ENCODE results near the gene TSN. TPM values are rescaled to one million over a fixed set of nuclear protein-coding genes. Genes with fewer than 3 reads are reported as not detected.

Gene TSN
- total RNA-seq, 1 donor from 2014 or later: 64.1 TPM

DNA sequence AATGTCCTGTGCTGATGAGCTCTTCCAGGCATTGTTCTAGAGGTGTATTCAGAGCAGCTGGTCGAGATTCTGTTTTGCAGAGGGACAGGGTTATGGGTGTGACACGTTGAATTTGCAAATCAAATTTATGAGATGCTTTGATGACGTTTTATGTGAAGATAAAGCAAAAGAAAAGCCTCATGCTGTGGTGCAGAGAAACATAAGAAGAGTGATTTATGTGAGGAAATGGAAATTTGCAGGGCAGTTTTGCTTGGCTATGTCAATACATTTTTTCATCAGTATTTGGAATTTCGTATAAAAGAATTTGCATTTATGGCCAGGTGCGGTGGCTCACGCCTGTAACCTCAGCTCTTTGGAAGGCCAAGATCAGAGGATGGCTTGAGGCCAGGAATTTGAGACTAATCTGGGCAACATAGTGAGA, 36.4 kb downstream of the TSN start:
- no peak for DNase-seq (ENCODE audit: low read depth)
- H3K36me3 ChIP-seq (ENCODE audit: control insufficient read depth, insufficient read depth, low read length): peaks cover 1% of the 10 kb centered on the region
- TF ChIP-seq, protein P1, sequence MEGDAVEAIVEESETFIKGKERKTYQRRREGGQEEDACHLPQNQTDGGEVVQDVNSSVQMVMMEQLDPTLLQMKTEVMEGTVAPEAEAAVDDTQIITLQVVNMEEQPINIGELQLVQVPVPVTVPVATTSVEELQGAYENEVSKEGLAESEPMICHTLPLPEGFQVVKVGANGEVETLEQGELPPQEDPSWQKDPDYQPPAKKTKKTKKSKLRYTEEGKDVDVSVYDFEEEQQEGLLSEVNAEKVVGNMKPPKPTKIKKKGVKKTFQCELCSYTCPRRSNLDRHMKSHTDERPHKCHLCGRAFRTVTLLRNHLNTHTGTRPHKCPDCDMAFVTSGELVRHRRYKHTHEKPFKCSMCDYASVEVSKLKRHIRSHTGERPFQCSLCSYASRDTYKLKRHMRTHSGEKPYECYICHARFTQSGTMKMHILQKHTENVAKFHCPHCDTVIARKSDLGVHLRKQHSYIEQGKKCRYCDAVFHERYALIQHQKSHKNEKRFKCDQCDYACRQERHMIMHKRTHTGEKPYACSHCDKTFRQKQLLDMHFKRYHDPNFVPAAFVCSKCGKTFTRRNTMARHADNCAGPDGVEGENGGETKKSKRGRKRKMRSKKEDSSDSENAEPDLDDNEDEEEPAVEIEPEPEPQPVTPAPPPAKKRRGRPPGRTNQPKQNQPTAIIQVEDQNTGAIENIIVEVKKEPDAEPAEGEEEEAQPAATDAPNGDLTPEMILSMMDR (IDR thresholded peaks at IDR 0.05; ENCODE audit: insufficient read depth, low read length, poor library complexity, severe bottlenecking): no peak
- no peaks in the 10 kb centered on the region for H3K27me3 ChIP-seq (ENCODE audit: control insufficient read depth, insufficient read depth, low read length)
- H3K4me3 ChIP-seq (ENCODE audit: low read depth, low read length): no peak overlapping the region

DNA sequence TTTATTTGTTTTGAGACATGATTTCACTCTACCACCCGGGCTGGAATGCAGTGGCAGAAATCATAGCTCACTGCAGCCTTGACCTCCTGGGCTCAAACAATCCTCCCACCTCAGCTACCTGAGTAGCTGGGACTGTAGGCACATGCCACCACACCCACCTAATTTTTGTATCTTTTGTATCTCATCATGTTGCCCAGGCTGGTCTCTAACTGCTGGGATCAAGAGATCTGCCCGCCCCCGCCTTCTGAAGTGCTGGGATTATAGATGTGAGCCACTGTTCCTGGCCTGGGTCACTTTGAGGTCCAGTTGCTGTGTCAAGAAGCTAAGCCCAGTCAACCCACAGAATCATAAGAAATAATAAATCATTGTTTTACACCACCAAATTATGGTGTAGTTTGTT, 38.4 kb downstream of the TSN start:
- TF ChIP-seq, protein P1 (IDR thresholded peaks at IDR 0.05; ENCODE audit: insufficient read depth, low read length, poor library complexity, severe bottlenecking): no peak
- Histone ChIP-seq H3K36me3 (ENCODE audit: control insufficient read depth, insufficient read depth, low read length) (peaks cover 1% of the 10 kb centered on the region), H3K27me3 (ENCODE audit: control insufficient read depth, insufficient read depth, low read length) (no peaks in the 10 kb centered on the region), H3K4me3 (ENCODE audit: low read depth, low read length) (no peak overlapping the region)
- no peak for DNase-seq (ENCODE audit: low read depth)

DNA sequence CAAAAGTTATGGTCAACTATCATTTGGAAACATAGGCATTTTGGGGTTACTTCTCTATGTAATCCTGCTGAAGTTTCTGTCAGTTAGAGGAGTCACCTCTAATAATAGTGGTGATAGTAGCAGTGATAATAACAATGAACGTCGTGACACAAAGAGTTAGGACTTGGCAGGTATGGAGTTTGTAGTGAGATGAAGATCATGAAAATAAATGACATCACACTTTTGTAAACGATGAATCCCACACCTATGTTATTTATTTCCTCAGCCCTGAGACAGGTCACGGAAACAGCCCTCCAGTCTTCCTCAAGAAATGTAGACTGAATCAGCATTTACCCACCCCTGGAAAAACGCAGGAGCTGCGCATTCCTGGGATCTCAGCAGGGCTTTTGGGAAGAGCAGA, 38.8 kb downstream of the TSN start:
- Histone ChIP-seq H3K27me3 (ENCODE audit: control insufficient read depth, insufficient read depth, low read length) (no peaks in the 10 kb centered on the region), H3K36me3 (ENCODE audit: control insufficient read depth, insufficient read depth, low read length) (peaks cover under 1% of the 10 kb centered on the region), H3K4me3 (ENCODE audit: low read depth, low read length) (no peak overlapping the region)
- no peak for DNase-seq (ENCODE audit: low read depth)
- TF ChIP-seq, protein P1 (IDR thresholded peaks at IDR 0.05; ENCODE audit: insufficient read depth, low read length, poor library complexity, severe bottlenecking): no peak

DNA sequence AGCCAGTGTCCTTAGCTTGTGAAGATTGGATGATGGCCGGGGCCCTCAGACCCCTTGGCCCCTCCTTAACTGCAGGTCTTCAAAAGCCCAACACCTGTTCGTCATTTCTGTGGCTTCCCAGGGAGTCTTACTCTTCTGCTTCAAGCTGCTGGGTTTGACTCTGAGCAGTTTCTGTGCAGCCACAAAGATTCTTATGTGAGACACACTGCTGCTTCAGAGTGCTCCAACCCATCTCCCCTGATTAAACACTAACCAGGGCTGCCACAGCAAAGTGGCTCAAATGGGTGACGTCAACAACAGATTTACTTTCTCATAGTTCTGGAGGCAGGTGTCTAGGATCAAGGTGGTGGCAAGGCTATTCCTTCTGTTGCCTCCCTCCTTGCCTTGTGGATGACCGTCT, 40.8 kb downstream of the TSN start:
- no peaks in the 10 kb centered on the region for H3K36me3 ChIP-seq (ENCODE audit: control insufficient read depth, insufficient read depth, low read length)
- TF ChIP-seq, protein P1 (IDR thresholded peaks at IDR 0.05; ENCODE audit: insufficient read depth, low read length, poor library complexity, severe bottlenecking): no peak
- H3K4me3 ChIP-seq (ENCODE audit: low read depth, low read length): no peak overlapping the region
- no peaks in the 10 kb centered on the region for H3K27me3 ChIP-seq (ENCODE audit: control insufficient read depth, insufficient read depth, low read length)
- DNase-seq (ENCODE audit: low read depth): no peak

DNA sequence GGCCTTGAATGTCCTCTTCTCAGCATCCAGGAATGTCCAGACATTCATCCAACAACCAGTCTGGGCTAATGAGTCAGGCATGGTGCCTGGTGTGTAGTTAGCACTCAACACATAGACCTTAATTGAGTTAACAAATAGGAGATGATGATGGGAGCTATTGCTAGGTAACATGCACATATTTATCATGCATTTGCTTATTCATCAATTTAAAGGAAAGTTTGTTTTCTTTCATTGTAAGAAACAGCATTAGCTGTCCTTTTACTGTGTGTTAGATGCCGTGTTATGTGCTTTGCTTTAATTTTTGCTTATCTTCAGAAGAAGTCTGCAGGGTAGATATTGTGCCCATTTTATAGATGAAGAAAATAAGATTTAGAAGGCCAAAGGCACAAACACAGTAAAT, 43.2 kb downstream of the TSN start:
- TF ChIP-seq, protein P1 (IDR thresholded peaks at IDR 0.05; ENCODE audit: insufficient read depth, low read length, poor library complexity, severe bottlenecking): no peak
- H3K4me3 ChIP-seq (ENCODE audit: low read depth, low read length): no peak overlapping the region
- H3K27me3 ChIP-seq (ENCODE audit: control insufficient read depth, insufficient read depth, low read length): no peaks in the 10 kb centered on the region
- H3K36me3 ChIP-seq (ENCODE audit: control insufficient read depth, insufficient read depth, low read length): no peaks in the 10 kb centered on the region
- no peak for DNase-seq (ENCODE audit: low read depth)

DNA sequence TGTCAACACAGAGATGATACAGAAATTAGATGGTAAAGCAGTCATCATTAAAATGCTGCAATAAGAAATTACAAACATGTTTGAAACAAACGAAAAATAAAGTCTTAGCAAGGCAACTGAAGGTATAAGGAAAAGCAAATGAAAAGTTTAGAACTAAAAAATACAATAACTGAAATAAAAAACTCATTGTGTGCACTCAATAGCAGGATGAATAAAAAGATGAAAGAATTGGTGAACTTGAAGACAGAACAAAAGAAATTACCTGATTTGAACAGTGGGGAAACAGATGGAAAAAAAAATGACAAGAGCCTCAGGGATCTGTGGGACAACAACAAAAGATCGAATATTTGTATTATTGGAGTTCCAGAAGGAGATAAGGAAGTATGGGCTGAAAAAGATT, 46.5 kb downstream of the TSN start:
- Histone ChIP-seq H3K27me3 (ENCODE audit: control insufficient read depth, insufficient read depth, low read length) (no peaks in the 10 kb centered on the region), H3K4me3 (ENCODE audit: low read depth, low read length) (no peak overlapping the region), H3K36me3 (ENCODE audit: control insufficient read depth, insufficient read depth, low read length) (no peaks in the 10 kb centered on the region)
- TF ChIP-seq, protein P1 (IDR thresholded peaks at IDR 0.05; ENCODE audit: insufficient read depth, low read length, poor library complexity, severe bottlenecking): no peak
- no peak for DNase-seq (ENCODE audit: low read depth)
